HG02623 (cell line): ENCODE results near the gene KRTAP10-7.
"Not testable (repeated sequence)": the region's sequence is repeated elsewhere in the genome, so short reads cannot be mapped to it uniquely, and the experiment has no call there.

ENCODE experiments used
- ATAC-seq: cut with Tn5 transposase; IDR thresholded peaks from one replicate; pipeline ENCODE4 v1.9.1; 2021; ENCODE audit warnings: moderate library complexity; ENCODE audit not compliant: unreplicated experiment

Gene KRTAP10-7

GRCh38 chr21:44600118-44600978 is at the start of gene KRTAP10-7:
Gene KRTAP10-7, plus strand, starts transcription at chr21:44600597. Its CDS starts 25 bp downstream, at chr21:44600622.
- ATAC-seq = not testable (repeated sequence)

- no peak for ATAC-seq
Measured at GRCh38 chr21:44550807-44551206, 49.6 kb upstream of the KRTAP10-7 start.

GRCh38 chr21:44551340-44551961 is 48.9 kb upstream of the KRTAP10-7 start, which contains the start of gene KRTAP10-2:
Gene KRTAP10-2, minus strand, starts transcription at chr21:44551505. Its CDS starts 47 bp downstream, at chr21:44551458.
- ATAC-seq = no peak

- ATAC-seq = no peak
Measured at GRCh38 chr21:44552136-44552535, 48.3 kb upstream of the KRTAP10-7 start.

GRCh38 chr21:44552681-44553080 is 47.7 kb upstream of the KRTAP10-7 start:
- no peak for ATAC-seq

GRCh38 chr21:44555200-44555875 is 45.1 kb upstream of the KRTAP10-7 start:
- no peak for ATAC-seq

GRCh38 chr21:44556879-44557278 is 43.5 kb upstream of the KRTAP10-7 start:
- ATAC-seq = no peak

GRCh38 chr21:44557491-44558328 is 42.7 kb upstream of the KRTAP10-7 start:
- ATAC-seq = no peak

- ATAC-seq = not testable (repeated sequence)
Measured at GRCh38 chr21:44558329-44558675, 42.1 kb upstream of the KRTAP10-7 start.

GRCh38 chr21:44558695-44559094 is 41.7 kb upstream of the KRTAP10-7 start, which contains the start of gene KRTAP10-3:
Gene KRTAP10-3, minus strand, starts transcription at chr21:44558795. Its CDS starts 80 bp downstream, at chr21:44558715.
- no peak for ATAC-seq

- no peak for ATAC-seq
Measured at GRCh38 chr21:44564099-44564498, 36.3 kb upstream of the KRTAP10-7 start.

GRCh38 chr21:44564886-44565598 is 35.4 kb upstream of the KRTAP10-7 start:
- ATAC-seq = no peak

- no peak for ATAC-seq
Measured at GRCh38 chr21:44566403-44566802, 34.0 kb upstream of the KRTAP10-7 start.

GRCh38 chr21:44567481-44568171 is 32.8 kb upstream of the KRTAP10-7 start:
- no peak for ATAC-seq

- ATAC-seq = no peak
Measured at GRCh38 chr21:44568261-44568660, 32.1 kb upstream of the KRTAP10-7 start.

- ATAC-seq = no peak
Measured at GRCh38 chr21:44568667-44569556, 31.5 kb upstream of the KRTAP10-7 start.

- ATAC-seq = no peak
Measured at GRCh38 chr21:44569861-44570517, 30.4 kb upstream of the KRTAP10-7 start.

GRCh38 chr21:44571296-44571695 is 29.1 kb upstream of the KRTAP10-7 start:
- ATAC-seq = no peak
